H1 (cell line): ENCODE measurements around the gene DOCK1. TPM values are rescaled to one million over a fixed set of nuclear protein-coding genes. Genes with fewer than 3 reads are reported as not detected.

Experiments used
- CTCF ChIA-PET: fragments of 300-600 bp; sonication (Branson Sonifier 250); formaldehyde crosslinking; loops from one replicate; lab custom pipeline; 2021; ENCODE audit not compliant: partially characterized antibody; lab: Charles Lee
- POLR2A ChIA-PET: fragments of 300-600 bp; sonication (Branson Sonifier 250); formaldehyde crosslinking; loops from one replicate; lab custom pipeline; 2021; ENCODE audit warnings: inconsistent platforms; ENCODE audit not compliant: partially characterized antibody; lab: Charles Lee
- DNase-seq, 2 experiments: peaks; one replicate each; pipeline versions ENCODE4 v3.0.0 to v3.0.0-alpha.2; 2010 to 2022; ENCODE audit warnings: low spot score in 2 of 2, low read depth in 1 of 2, mixed read lengths in 1 of 2
- FAIRE-seq: peaks from 2 replicates; lab custom pipeline; 2011; peaks lifted over from hg19 to GRCh38; lab: Jason Lieb, UNC
- H2AFZ ChIP-seq: 2 replicates; pipeline ENCODE4 v1.8.1; 2012; ENCODE audit warnings: low read length, inconsistent platforms
- H2AK5ac ChIP-seq: 2 replicates; pipeline ENCODE4 v1.6.1; 2013; ENCODE audit warnings: low read depth, low read length
- H2BK120ac ChIP-seq: replicated peaks from 2 replicates; pipeline ENCODE3; 2013; ENCODE audit warnings: low read depth, low read length, inconsistent platforms
- H2BK12ac ChIP-seq: 2 replicates; pipeline ENCODE4 v1.6.1; 2013; ENCODE audit warnings: low read depth, low read length
- H2BK15ac ChIP-seq: 2 replicates; pipeline ENCODE4 v1.6.1; 2013; ENCODE audit warnings: low read length
- H2BK20ac ChIP-seq: 2 replicates; pipeline ENCODE4 v1.6.1; 2013; ENCODE audit warnings: low read length
- H2BK5ac ChIP-seq: 2 replicates; pipeline ENCODE4 v1.6.1; 2013; ENCODE audit warnings: low read depth, low read length
- H3K14ac ChIP-seq: 2 replicates; pipeline ENCODE4 v1.6.1; 2013; ENCODE audit warnings: inconsistent platforms; ENCODE audit not compliant: insufficient read length
- H3K18ac ChIP-seq: 2 replicates; pipeline ENCODE4 v1.6.1; 2013; ENCODE audit warnings: low read length; ENCODE audit errors: extremely low read depth
- H3K23ac ChIP-seq: 2 replicates; pipeline ENCODE4 v1.6.1; 2013; ENCODE audit warnings: inconsistent platforms; ENCODE audit not compliant: insufficient read length
- H3K23me2 ChIP-seq: 2 replicates; pipeline ENCODE4 v1.6.1; 2013; ENCODE audit warnings: low read depth, low read length
- H3K27ac ChIP-seq: 2 replicates; pipeline ENCODE4 v1.6.1; 2011; ENCODE audit warnings: low read depth, low read length, inconsistent platforms
- H3K27me3 ChIP-seq, 4 experiments: replicated peaks in 1 of 4; 1 replicate in 1 of 4; 2 replicates in 3 of 4; pipeline versions ENCODE4 v1.6.1 to v1.8.1; 2011 to 2013; ENCODE audit warnings: low read length in 3 of 4, mild to moderate bottlenecking in 3 of 4, inconsistent platforms in 2 of 4, mixed read lengths in 2 of 4, moderate library complexity in 1 of 4; ENCODE audit not compliant: control insufficient read depth in 3 of 4, insufficient read depth in 3 of 4; ENCODE audit errors: extremely low read depth in 1 of 4
- H3K36me3 ChIP-seq, 4 experiments: 2 replicates each; pipeline versions ENCODE4 v1.6.1 to v1.8.1; 2011 to 2013; ENCODE audit warnings: mild to moderate bottlenecking in 4 of 4, low read length in 3 of 4, moderate library complexity in 2 of 4, control low read depth in 1 of 4, inconsistent platforms in 1 of 4; ENCODE audit not compliant: insufficient read depth in 4 of 4, control insufficient read depth in 2 of 4
- H3K4ac ChIP-seq: replicated peaks from 2 replicates; pipeline ENCODE3; 2013; ENCODE audit warnings: low read length, low read depth, mixed read lengths, inconsistent platforms; ENCODE audit not compliant: insufficient read length
- H3K4me1 ChIP-seq, 4 experiments: replicated peaks in 1 of 4; 1 replicate in 1 of 4; 2 replicates in 3 of 4; pipeline versions ENCODE4 v1.6.1 to v1.8.1; 2011 to 2013; ENCODE audit warnings: low read length in 3 of 4, inconsistent platforms in 2 of 4, mixed read lengths in 1 of 4; ENCODE audit not compliant: insufficient read depth in 4 of 4, control insufficient read depth in 3 of 4
- H3K4me2 ChIP-seq, 2 experiments: 2 replicates each; pipeline versions ENCODE4 v1.6.1 to v1.8.1; 2011 to 2013; ENCODE audit warnings: low read depth in 2 of 2, low read length in 2 of 2, control low read depth in 1 of 2, inconsistent platforms in 1 of 2, mild to moderate bottlenecking in 1 of 2; ENCODE audit not compliant: insufficient read depth in 1 of 2
- H3K4me3 ChIP-seq, 4 experiments: fragments of 200-600, 300-600 bp in 1 of 4; sonication (generic), shearing (Covaris generic), sonication (Bioruptor Twin) in 1 of 4; 2 replicates each; pipeline versions ENCODE4 v1.5.1 to v1.8.1; 2011 to 2016; ENCODE audit warnings: low read length in 4 of 4, low read depth in 3 of 4, control low read depth in 2 of 4, inconsistent platforms in 2 of 4, mild to moderate bottlenecking in 2 of 4, mixed read lengths in 1 of 4, moderate library complexity in 1 of 4; ENCODE audit not compliant: insufficient read depth in 2 of 4; ENCODE audit errors: extremely low read depth in 1 of 4
- H3K56ac ChIP-seq: replicated peaks from 2 replicates; pipeline ENCODE3; 2013; ENCODE audit warnings: low read depth, mild to moderate bottlenecking, mixed read lengths, low read length, inconsistent platforms; ENCODE audit not compliant: insufficient read length
- H3K79me1 ChIP-seq: 2 replicates; pipeline ENCODE4 v1.6.1; 2013; ENCODE audit warnings: low read depth, low read length, control low read depth
- H3K79me2 ChIP-seq, 2 experiments: 2 replicates each; pipeline versions ENCODE4 v1.6.1 to v1.8.1; 2012 to 2013; ENCODE audit warnings: low read length in 2 of 2, mild to moderate bottlenecking in 2 of 2, inconsistent platforms in 1 of 2; ENCODE audit not compliant: insufficient read depth in 2 of 2, control insufficient read depth in 1 of 2
- H3K9ac ChIP-seq, 4 experiments: replicated peaks in 1 of 4; 1 replicate in 1 of 4; 2 replicates in 3 of 4; pipeline versions ENCODE4 v1.6.1 to v1.8.1; 2011 to 2013; ENCODE audit warnings: low read depth in 3 of 4, low read length in 3 of 4, control low read depth in 2 of 4, mild to moderate bottlenecking in 2 of 4, moderate library complexity in 2 of 4, inconsistent platforms in 1 of 4; ENCODE audit errors: extremely low read depth in 1 of 4
- H3K9me3 ChIP-seq, 2 experiments: 2 replicates each; pipeline versions ENCODE4 v1.6.1 to v1.8.1; 2012 to 2013; ENCODE audit warnings: mild to moderate bottlenecking in 2 of 2, moderate library complexity in 2 of 2, control low read depth in 1 of 2, inconsistent platforms in 1 of 2, low read depth in 1 of 2, low read length in 1 of 2, mixed read lengths in 1 of 2; ENCODE audit not compliant: insufficient read depth in 2 of 2
- H4K20me1 ChIP-seq, 2 experiments: replicated peaks in 1 of 2; 2 replicates each; pipeline versions ENCODE3 to v1.8.1; 2011 to 2013; ENCODE audit warnings: inconsistent platforms in 2 of 2, low read length in 2 of 2, mild to moderate bottlenecking in 1 of 2; ENCODE audit not compliant: insufficient read depth in 2 of 2, control insufficient read depth in 1 of 2
- H4K5ac ChIP-seq: 2 replicates; pipeline ENCODE4 v1.6.1; 2013; ENCODE audit warnings: low read length, low read depth, mixed read lengths, inconsistent platforms; ENCODE audit not compliant: insufficient read length
- H4K8ac ChIP-seq: 2 replicates; pipeline ENCODE4 v1.8.0; 2013; ENCODE audit warnings: mild to moderate bottlenecking, moderate library complexity, low read length, inconsistent platforms; ENCODE audit not compliant: insufficient read depth; ENCODE audit errors: extremely low read depth
- H4K91ac ChIP-seq: replicated peaks from 2 replicates; pipeline ENCODE3; 2013; ENCODE audit warnings: low read length, mixed read lengths, inconsistent platforms; ENCODE audit not compliant: insufficient read length
- BACH1 ChIP-seq: IDR thresholded peaks from 2 replicates; pipeline ENCODE4 v1.6.1; 2012; ENCODE audit warnings: low read length, improper control_type of control experiment
- CBX8 ChIP-seq: fragments of 300-800, 300-1000 bp; sonication (generic); IDR thresholded peaks from 2 replicates; pipeline ENCODE4 v1.7.1; 2016; ENCODE audit warnings: low read depth, low read length, borderline replicate concordance
- EGR1 ChIP-seq: IDR thresholded peaks from 2 replicates; pipeline ENCODE4 v1.6.1; 2011; ENCODE audit warnings: low read depth, low read length, borderline replicate concordance
- EZH2 ChIP-seq: fragments of 200-600 bp; sonication (generic); IDR thresholded peaks from 2 replicates; pipeline ENCODE4 v1.7.1; 2012; ENCODE audit warnings: low read depth, mild to moderate bottlenecking, moderate library complexity, low read length, inconsistent platforms; ENCODE audit not compliant: severe bottlenecking
- FOSL1 ChIP-seq: IDR thresholded peaks from 2 replicates; pipeline ENCODE4 v1.6.1; 2011; ENCODE audit warnings: mild to moderate bottlenecking, low read depth, low read length, moderate library complexity; ENCODE audit not compliant: insufficient read depth
- KDM4A ChIP-seq: IDR thresholded peaks from one replicate; pipeline ENCODE4 v1.7.1; 2012; ENCODE audit warnings: low read depth, mild to moderate bottlenecking, moderate library complexity, low read length, inconsistent platforms; ENCODE audit not compliant: severe bottlenecking
- MAFK ChIP-seq: IDR thresholded peaks from 2 replicates; pipeline ENCODE4 v1.6.1; 2012; ENCODE audit warnings: low read depth, mild to moderate bottlenecking, improper control_type of control experiment, low read length
- NRF1 ChIP-seq: IDR thresholded peaks from 2 replicates; pipeline ENCODE4 v1.6.1; 2011; ENCODE audit warnings: mild to moderate bottlenecking, low read depth, low read length, improper control_type of control experiment
- RNF2 ChIP-seq: fragments of 200-900, 300-1000 bp; sonication (generic); IDR thresholded peaks from 2 replicates; pipeline ENCODE4 v1.7.1; 2016; ENCODE audit warnings: borderline replicate concordance, low read depth, mild to moderate bottlenecking, antibody characterized with exemption, low read length; ENCODE audit not compliant: poor library complexity, severe bottlenecking; ENCODE audit errors: missing control alignments
- WGBS, 2 experiments: shearing (Covaris generic) in 1 of 2; methylation state at CpG; one replicate each; pipeline versions ENCODE4 v1.1.6 to v1.1.7; 2013 to 2015; ENCODE audit warnings: low lambda C conversion rate in 2 of 2, mixed read lengths in 2 of 2, inconsistent platforms in 1 of 2, low coverage in 1 of 2, missing lambda C conversion rate in 1 of 2; ENCODE audit not compliant: insufficient replicate concordance in 2 of 2, insufficient coverage in 1 of 2, insufficient read length in 1 of 2; ENCODE audit errors: extremely low coverage in 1 of 2, missing lambda C conversion rate in 1 of 2; 5-methylcytosine and 5-hydroxymethylcytosine counted together
- polyA plus RNA-seq, 7 experiments: library from polyadenylated mRNA; depleted of rRNA in 3 of 7; stranded (reverse) in 5 of 7; unstranded in 2 of 7; fragments of >200 nt in 5 of 7; fragments of 200-250 nt in 2 of 7; gene quantifications; 1 replicate in 5 of 7; 2 replicates in 1 of 7; 4 replicates in 1 of 7; pipeline versions ENCODE4 v1.2.1 to v1.2.3, GENCODE V29; 2011 to 2013; ENCODE audit warnings: missing spikeins in 2 of 7, mixed read lengths in 2 of 7
- total RNA-seq: library from RNA; stranded (reverse); fragmentation: NEBNext Ultra II Directional; extraction: Animal tissue kit (Norgen Biotek cat#: 25700); gene quantifications from 2 replicates; pipeline ENCODE4 v1.2.1, GENCODE V29; 2021
- TF ChIP-seq, protein P1 (sequence below), 3 experiments: IDR thresholded peaks; 1 replicate in 2 of 3; 2 replicates in 1 of 3; pipeline versions ENCODE4 v1.5.1 to v1.6.1; 2011; ENCODE audit warnings: low read length in 3 of 3, mild to moderate bottlenecking in 3 of 3, inconsistent platforms in 2 of 3, low read depth in 1 of 3, moderate library complexity in 1 of 3; ENCODE audit not compliant: insufficient read depth in 1 of 3; ENCODE audit errors: control extremely low read depth in 1 of 3
- TF ChIP-seq, protein P2 (sequence below): IDR thresholded peaks from 2 replicates; pipeline ENCODE4 v1.6.1; 2012; ENCODE audit warnings: inconsistent platforms

Gene DOCK1
- total and polyA plus RNA-seq, 2 of the 8 experiments (the other 6 are each of a cell fraction or from before 2014, with no cell fraction given), result 11.6 to 53.0 TPM

DNA sequence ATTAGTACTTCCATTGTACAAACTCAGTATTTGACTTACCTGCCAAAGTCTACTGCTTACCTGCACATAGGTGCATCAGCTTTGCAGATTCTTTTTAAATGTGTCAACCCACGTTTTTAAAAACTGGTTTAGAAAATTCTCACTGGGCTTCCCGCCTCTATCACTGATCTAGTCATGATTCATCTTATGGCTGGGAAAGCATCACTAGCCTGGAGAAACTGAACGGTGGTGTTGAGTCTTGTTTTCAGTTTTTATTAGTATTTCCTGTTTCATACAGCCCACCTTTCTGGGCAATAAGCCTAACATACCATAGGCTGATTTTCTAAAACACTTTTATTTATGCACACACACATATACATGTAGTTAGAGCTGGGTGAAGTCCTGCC is 19.7 kb downstream of the DOCK1 start:
- no peak overlapping the region for H4K8ac ChIP-seq
- FAIRE-seq (no peak), DNase-seq (no peak)
- H3K79me2 ChIP-seq, result peaks cover 5 to 76% of the 10 kb centered on the region in 2 experiments; a peak in 3 of 4 replicates
- H3K9ac ChIP-seq, result no peak overlapping the region
- H3K4me3 ChIP-seq, result no peak overlapping the region
- H3K14ac ChIP-seq, result no peak overlapping the region
- H2BK20ac ChIP-seq, result no peak overlapping the region
- peaks cover 0 to 14% (median 3%) of the 10 kb centered on the region in 4 experiments; a peak in 5 of 8 replicates for H3K36me3 ChIP-seq
- no peak overlapping the region for H3K27ac ChIP-seq
- no peaks in the 10 kb centered on the region for H3K23me2 ChIP-seq
- no peak overlapping the region for H3K18ac ChIP-seq
- no peak overlapping the region for H2AFZ ChIP-seq
- no peak overlapping the region for H3K56ac ChIP-seq
- H4K20me1 ChIP-seq, result peaks cover 4 to 12% of the 10 kb centered on the region in 2 experiments
- H4K5ac ChIP-seq, result no peak overlapping the region
- H3K79me1 ChIP-seq, result peaks cover 15% of the 10 kb centered on the region
- WGBS, 2 experiments, result 81% methylated on average over 3 of the region's 3 CpGs; no CpG with 5 or more reads in 1 of the 2 experiments
- ChIA-PET POLR2A (no interaction called here), CTCF (interaction anchor here (0.7 to 1.1 kb wide), 2 partner anchors 325 to 620 kb away, joined by 3 read pairs; no protein-coding TSS in a partner anchor)
- H2BK15ac ChIP-seq, result no peak overlapping the region
- H3K4ac ChIP-seq, result no peak overlapping the region
- H2BK5ac ChIP-seq, result no peak overlapping the region
- H3K9me3 ChIP-seq, result no peaks in the 10 kb centered on the region
- no peak overlapping the region for H2BK12ac ChIP-seq
- no peak overlapping the region for H2BK120ac ChIP-seq
- no peak overlapping the region for H2AK5ac ChIP-seq
- no peak overlapping the region for H3K23ac ChIP-seq
- no peaks in the 10 kb centered on the region for H3K4me1 ChIP-seq
- H3K27me3 ChIP-seq, result no peaks in the 10 kb centered on the region
- no peak overlapping the region for H4K91ac ChIP-seq
- no peak overlapping the region for H3K4me2 ChIP-seq
- TF ChIP-seq KDM4A (no peak), EGR1 (no peak), RNF2 (no peak), CBX8 (no peak), MAFK (no peak), EZH2 (no peak), NRF1 (no peak), FOSL1 (no peak), BACH1 (no peak)
- TF ChIP-seq, protein P1, sequence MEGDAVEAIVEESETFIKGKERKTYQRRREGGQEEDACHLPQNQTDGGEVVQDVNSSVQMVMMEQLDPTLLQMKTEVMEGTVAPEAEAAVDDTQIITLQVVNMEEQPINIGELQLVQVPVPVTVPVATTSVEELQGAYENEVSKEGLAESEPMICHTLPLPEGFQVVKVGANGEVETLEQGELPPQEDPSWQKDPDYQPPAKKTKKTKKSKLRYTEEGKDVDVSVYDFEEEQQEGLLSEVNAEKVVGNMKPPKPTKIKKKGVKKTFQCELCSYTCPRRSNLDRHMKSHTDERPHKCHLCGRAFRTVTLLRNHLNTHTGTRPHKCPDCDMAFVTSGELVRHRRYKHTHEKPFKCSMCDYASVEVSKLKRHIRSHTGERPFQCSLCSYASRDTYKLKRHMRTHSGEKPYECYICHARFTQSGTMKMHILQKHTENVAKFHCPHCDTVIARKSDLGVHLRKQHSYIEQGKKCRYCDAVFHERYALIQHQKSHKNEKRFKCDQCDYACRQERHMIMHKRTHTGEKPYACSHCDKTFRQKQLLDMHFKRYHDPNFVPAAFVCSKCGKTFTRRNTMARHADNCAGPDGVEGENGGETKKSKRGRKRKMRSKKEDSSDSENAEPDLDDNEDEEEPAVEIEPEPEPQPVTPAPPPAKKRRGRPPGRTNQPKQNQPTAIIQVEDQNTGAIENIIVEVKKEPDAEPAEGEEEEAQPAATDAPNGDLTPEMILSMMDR (IDR thresholded peaks at IDR 0.05; ENCODE audit: control extremely low read depth in 1 of 3, insufficient read depth in 1 of 3, low read depth in 1 of 3, low read length in 3 of 3), result no peak
- TF ChIP-seq, protein P2, sequence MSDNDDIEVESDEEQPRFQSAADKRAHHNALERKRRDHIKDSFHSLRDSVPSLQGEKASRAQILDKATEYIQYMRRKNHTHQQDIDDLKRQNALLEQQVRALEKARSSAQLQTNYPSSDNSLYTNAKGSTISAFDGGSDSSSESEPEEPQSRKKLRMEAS, result no peak
